Iris pigment epithelial cell (primary cell): ENCODE measurements around the gene MARCHF4.

Experiments
- DNase-seq: peaks from one replicate; pipeline ENCODE4 v3.0.0-alpha.2; 2011; ENCODE audit warnings: low read depth

MARCHF4 gene

GRCh38 chr2:216371721-216372702 is at the start of gene MARCHF4:
Gene MARCHF4, minus strand, starts transcription at chr2:216372483. Its CDS starts 2,223 bp downstream, at chr2:216370260.
- DNase-seq: peak; percentile 89

GRCh38 chr2:216420367-216421101 is 48.3 kb upstream of the MARCHF4 start:
- no peak for DNase-seq

GRCh38 chr2:216418981-216419380 is 46.7 kb upstream of the MARCHF4 start:
- DNase-seq: no peak

GRCh38 chr2:216416571-216417307 is 44.5 kb upstream of the MARCHF4 start:
- DNase-seq: no peak

GRCh38 chr2:216415541-216415940 is 43.3 kb upstream of the MARCHF4 start:
- no peak for DNase-seq

- no peak for DNase-seq
Observed at GRCh38 chr2:216414772-216415319, 42.6 kb upstream of the MARCHF4 start.

GRCh38 chr2:216413882-216414281 is 41.6 kb upstream of the MARCHF4 start:
- no peak for DNase-seq

- DNase-seq: peak; percentile 98
Observed at GRCh38 chr2:216412022-216412999, 40.0 kb upstream of the MARCHF4 start, which contains the start of gene SMARCAL1. Gene SMARCAL1, plus strand, starts transcription at chr2:216412484. Its CDS starts 2,221 bp downstream, at chr2:216414705.

GRCh38 chr2:216410550-216410949 is 38.3 kb upstream of the MARCHF4 start:
- DNase-seq: no peak

- DNase-seq: no peak
Observed at GRCh38 chr2:216408426-216409290, 36.4 kb upstream of the MARCHF4 start.

GRCh38 chr2:216406826-216407225 is 34.5 kb upstream of the MARCHF4 start:
- no peak for DNase-seq

- no peak for DNase-seq
Observed at GRCh38 chr2:216405588-216405987, 33.3 kb upstream of the MARCHF4 start.

GRCh38 chr2:216404010-216404618 is 31.8 kb upstream of the MARCHF4 start:
- DNase-seq: peak; percentile 37

- DNase-seq: no peak
Observed at GRCh38 chr2:216402751-216403150, 30.5 kb upstream of the MARCHF4 start.

GRCh38 chr2:216399621-216400020 is 27.3 kb upstream of the MARCHF4 start:
- DNase-seq: no peak

GRCh38 chr2:216394881-216395280 is 22.6 kb upstream of the MARCHF4 start:
- DNase-seq: no peak

- DNase-seq: no peak
Observed at GRCh38 chr2:216392945-216393840, 20.9 kb upstream of the MARCHF4 start.

GRCh38 chr2:216392018-216392562 is 19.8 kb upstream of the MARCHF4 start:
- DNase-seq: no peak
